RWPE1 (cell line): ENCODE results near the gene RMDN2.

Experiments used
- CTCF ChIA-PET: fragments of 350-600 bp; sonication (Branson Sonifier 250); formaldehyde crosslinking; extraction: SDS; loops from one replicate; lab custom pipeline; 2021; lab: Yijun Ruan, JAX
- POLR2A ChIA-PET: fragments of 400-600 bp; formaldehyde crosslinking; extraction: SDS; loops from one replicate; lab custom pipeline; 2020; ENCODE audit warnings: antibody characterized with exemption; ENCODE audit not compliant: low non-redundant PET; lab: Yijun Ruan, JAX
- DNase-seq: peaks from one replicate; pipeline ENCODE4 v3.0.0; 2012; ENCODE audit warnings: low spot score
- H3K27ac ChIP-seq: fragments of 450-650 bp; 2 replicates; pipeline ENCODE4 v1.5.1; 2017
- TF ChIP-seq, protein P1 (sequence below): fragments of 450-650 bp; conservative IDR thresholded peaks from 2 replicates; pipeline ENCODE4 v1.5.1; 2017; ENCODE audit warnings: low read depth, mild to moderate bottlenecking

Gene RMDN2

DNA sequence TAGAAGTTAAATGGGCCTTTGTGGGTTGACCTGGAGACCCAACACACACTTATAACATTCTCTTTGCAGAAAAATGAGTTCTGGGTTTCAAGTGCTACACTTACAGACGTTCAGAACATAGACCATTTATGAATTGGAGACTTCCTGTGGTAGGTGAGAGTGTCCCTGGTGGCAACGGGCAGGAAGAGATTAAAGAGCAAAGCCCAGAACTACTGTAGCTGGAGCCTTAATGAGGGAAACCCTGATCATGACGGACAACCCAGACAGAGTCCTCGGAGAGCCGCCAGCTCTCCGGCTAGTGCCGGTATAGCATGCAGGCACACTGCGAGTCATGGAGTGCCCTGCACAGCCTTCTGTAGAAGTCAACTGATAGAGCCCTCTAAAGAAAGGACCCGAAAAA, 44.5 kb upstream of the RMDN2 start:
- H3K27ac ChIP-seq = no peak overlapping the region
- ChIA-PET CTCF (interaction anchor here (1.0 to 1.2 kb wide), 2 partner anchors 466 to 485 kb away, joined by 3 to 4 read pairs; no protein-coding TSS in a partner anchor), POLR2A (no interaction called here)
- TF ChIP-seq, protein P1, sequence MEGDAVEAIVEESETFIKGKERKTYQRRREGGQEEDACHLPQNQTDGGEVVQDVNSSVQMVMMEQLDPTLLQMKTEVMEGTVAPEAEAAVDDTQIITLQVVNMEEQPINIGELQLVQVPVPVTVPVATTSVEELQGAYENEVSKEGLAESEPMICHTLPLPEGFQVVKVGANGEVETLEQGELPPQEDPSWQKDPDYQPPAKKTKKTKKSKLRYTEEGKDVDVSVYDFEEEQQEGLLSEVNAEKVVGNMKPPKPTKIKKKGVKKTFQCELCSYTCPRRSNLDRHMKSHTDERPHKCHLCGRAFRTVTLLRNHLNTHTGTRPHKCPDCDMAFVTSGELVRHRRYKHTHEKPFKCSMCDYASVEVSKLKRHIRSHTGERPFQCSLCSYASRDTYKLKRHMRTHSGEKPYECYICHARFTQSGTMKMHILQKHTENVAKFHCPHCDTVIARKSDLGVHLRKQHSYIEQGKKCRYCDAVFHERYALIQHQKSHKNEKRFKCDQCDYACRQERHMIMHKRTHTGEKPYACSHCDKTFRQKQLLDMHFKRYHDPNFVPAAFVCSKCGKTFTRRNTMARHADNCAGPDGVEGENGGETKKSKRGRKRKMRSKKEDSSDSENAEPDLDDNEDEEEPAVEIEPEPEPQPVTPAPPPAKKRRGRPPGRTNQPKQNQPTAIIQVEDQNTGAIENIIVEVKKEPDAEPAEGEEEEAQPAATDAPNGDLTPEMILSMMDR = no peak
- DNase-seq = no peak

GRCh38 chr2:37881397-37881796, 43.7 kb upstream of the RMDN2 start:
- TF ChIP-seq, protein P1 = no peak
- ChIA-PET POLR2A (no interaction called here), CTCF (interaction anchor here (0.6 kb wide), 1 partner anchor 48 kb away, joined by 3 read pairs; no protein-coding TSS in a partner anchor)
- DNase-seq = no peak
- no peak overlapping the region for H3K27ac ChIP-seq

- TF ChIP-seq, protein P1 = no peak
- DNase-seq = no peak
- CTCF ChIA-PET = interaction anchor here (0.6 kb wide), 1 partner anchor 49 kb away, joined by 3 read pairs; no protein-coding TSS in a partner anchor
- POLR2A ChIA-PET = no interaction called here
- H3K27ac ChIP-seq = no peak overlapping the region
These were observed 43.1 kb upstream of the RMDN2 start for GRCh38 chr2:37882036-37882435.

- TF ChIP-seq, protein P1 = no peak
- ChIA-PET POLR2A (no interaction called here), CTCF (interaction anchor here (0.6 kb wide), 1 partner anchor 106 kb away, joined by 3 read pairs; no protein-coding TSS in a partner anchor)
- no peak overlapping the region for H3K27ac ChIP-seq
- no peak for DNase-seq
These were observed 41.6 kb upstream of the RMDN2 start for GRCh38 chr2:37883518-37883917.

DNA sequence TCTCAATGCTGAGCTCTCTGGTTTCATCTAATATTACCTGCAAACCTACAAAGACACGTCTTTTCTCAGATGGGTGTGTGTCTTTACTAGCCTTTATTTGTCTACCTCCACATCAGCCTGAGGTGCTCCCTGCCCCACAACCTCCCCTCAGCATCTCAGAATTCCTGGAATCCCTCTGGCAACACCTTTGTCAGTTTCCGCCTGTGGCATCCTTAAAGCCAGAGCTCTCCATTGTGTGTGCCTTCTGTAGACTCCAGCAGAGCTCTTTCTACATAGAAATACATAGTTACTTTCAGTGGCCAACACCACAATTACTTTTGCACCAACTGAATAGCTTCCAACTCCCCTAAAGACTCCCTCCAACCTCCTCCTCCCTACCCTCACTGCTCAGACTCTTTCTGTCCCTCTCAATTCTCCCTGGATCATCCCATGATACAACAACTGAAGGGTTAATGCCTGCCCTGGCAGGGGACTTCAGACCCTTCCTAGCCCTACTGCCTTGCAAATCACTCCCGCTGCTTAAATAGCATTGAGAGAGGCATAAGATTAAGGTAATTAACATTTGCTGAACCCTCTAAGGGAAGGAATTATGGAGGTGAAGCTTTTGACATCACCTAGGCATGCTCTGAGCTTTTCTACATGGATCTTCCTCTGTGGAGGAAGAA, 39.6 kb upstream of the RMDN2 start:
- ChIA-PET CTCF (interaction anchor here (0.9 kb wide), 1 partner anchor 490 kb away, joined by 4 read pairs; no protein-coding TSS in a partner anchor), POLR2A (no interaction called here)
- no peak for DNase-seq
- TF ChIP-seq, protein P1 = no peak
- H3K27ac ChIP-seq = no peak overlapping the region

DNA sequence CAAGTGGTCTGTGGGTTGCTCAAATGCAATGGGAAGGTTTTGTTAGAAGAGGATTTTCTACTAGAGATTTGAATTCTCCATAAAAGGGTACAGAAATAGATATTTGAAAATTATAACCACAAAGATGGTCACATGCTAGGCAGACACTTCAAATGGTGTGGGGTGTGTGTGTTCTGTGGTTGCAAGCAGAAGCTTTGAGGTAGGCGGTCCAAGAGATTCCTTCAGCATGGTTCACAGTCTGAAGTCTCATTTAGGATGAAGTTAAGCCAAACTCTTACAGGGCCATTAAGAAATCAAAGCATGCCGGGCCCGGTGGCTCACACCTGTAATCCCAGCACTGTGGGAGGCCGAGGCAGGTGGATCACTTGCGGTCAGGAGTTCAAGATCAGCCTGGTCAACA, 38.3 kb upstream of the RMDN2 start:
- CTCF ChIA-PET = interaction anchor here (0.6 kb wide), 1 partner anchor 381 kb away, joined by 3 read pairs; no protein-coding TSS in a partner anchor

More for the DNA sequence above, 38.3 kb upstream of the RMDN2 start:
- POLR2A ChIA-PET = no interaction called here
- no peak for DNase-seq
- TF ChIP-seq, protein P1 = no peak
- no peak overlapping the region for H3K27ac ChIP-seq
